LNCaP clone FGC (cell line): ENCODE results near the gene UBL7.

Experiments used
- DNase-seq: peaks from one replicate; pipeline ENCODE4 v3.0.0-alpha.2; 2011; ENCODE audit warnings: low read depth
- H3K4me3 ChIP-seq: 2 replicates; pipeline ENCODE4 v1.5.1; 2011; ENCODE audit warnings: mild to moderate bottlenecking, low read depth, low read length, control low read depth
- CTCF ChIP-seq: IDR thresholded peaks from 2 replicates; pipeline ENCODE4 v1.5.1; 2012; ENCODE audit warnings: mild to moderate bottlenecking; ENCODE audit not compliant: control insufficient read depth, insufficient read depth; ENCODE audit errors: extremely low read depth

UBL7 gene

DNA sequence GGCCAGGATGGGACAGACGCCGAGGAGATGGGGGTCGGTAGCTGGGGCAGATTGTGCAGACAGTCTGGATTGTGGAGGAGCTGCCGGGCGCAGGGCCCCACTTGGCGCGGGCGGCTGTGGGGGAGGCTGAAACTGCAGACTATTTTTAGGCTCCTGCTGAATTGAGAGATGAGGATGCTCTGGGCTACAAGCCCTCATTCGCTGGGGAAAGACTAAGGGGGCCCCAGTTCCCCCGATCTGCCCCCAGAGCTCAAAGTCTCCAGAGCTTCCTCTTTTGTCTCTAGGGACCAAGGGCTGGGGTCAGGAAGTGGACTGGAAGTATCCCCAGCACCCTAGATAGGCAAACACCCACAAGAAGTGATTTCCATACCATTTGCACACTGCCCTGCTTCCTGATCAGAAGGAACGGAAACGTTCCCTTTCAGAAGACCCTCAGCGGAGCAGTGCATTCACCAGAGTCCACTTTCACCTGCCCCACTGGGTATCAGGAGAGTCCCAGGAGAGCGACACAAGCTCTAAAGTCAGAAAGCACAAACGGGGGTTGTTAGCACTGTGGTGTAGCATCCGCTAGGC is 56.9 kb downstream of the UBL7 start:
- DNase-seq, result no peak
- no peak for TF ChIP-seq CTCF
- no peak overlapping the region for H3K4me3 ChIP-seq

DNA sequence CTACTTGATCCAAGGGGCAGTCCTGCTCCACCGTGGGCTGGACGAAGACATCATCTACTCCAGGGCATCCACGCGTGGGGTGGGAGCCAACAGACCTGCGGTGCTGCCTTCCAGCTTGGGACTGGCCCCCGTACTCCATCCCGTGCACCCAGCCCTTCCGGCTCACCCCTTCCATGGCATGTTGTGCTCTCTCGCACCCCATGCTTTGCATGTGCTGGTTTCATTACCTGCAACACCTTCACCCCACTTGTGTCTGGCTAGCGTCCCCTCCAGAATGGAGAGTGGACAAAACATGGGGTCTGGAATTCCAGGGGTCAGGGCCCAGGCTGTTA is 57.4 kb downstream of the UBL7 start:
- no peak for TF ChIP-seq CTCF
- DNase-seq, result no peak
- no peak overlapping the region for H3K4me3 ChIP-seq

- DNase-seq, result no peak
- TF ChIP-seq CTCF, result no peak
- H3K4me3 ChIP-seq, result no peak overlapping the region
Measured at GRCh38 chr15:74402873-74403587, 57.9 kb downstream of the UBL7 start.

GRCh38 chr15:74402337-74402841 is 58.6 kb downstream of the UBL7 start:
- no peak for DNase-seq
- H3K4me3 ChIP-seq, result no peak overlapping the region

GRCh38 chr15:74400915-74401757 is 59.8 kb downstream of the UBL7 start:
- TF ChIP-seq CTCF, result no peak
- peak; percentile 26 for DNase-seq
- H3K4me3 ChIP-seq, result no peak overlapping the region

More at GRCh38 chr15:74402337-74402841, 58.6 kb downstream of the UBL7 start:
- TF ChIP-seq CTCF, result no peak

- H3K4me3 ChIP-seq, result no peak overlapping the region
- no peak for TF ChIP-seq CTCF
- no peak for DNase-seq
Measured at GRCh38 chr15:74400313-74400860, 60.6 kb downstream of the UBL7 start.
